Loucy (cell line): Measurements from ENCODE around the gene NAV2.

Source experiments
- H2AFZ ChIP-seq: fragments of 200-600 bp; sonication (generic); 2 replicates; pipeline ENCODE4 v1.6.0; 2016; ENCODE audit warnings: antibody characterized with exemption, mild to moderate bottlenecking, low read length, moderate library complexity
- H3F3A ChIP-seq: fragments of 200-600 bp; 2 replicates; pipeline ENCODE4 v1.6.0; 2016; ENCODE audit warnings: antibody characterized with exemption, low read depth, mild to moderate bottlenecking
- H3K27me3 ChIP-seq: fragments of 200-600 bp; sonication (generic); 2 replicates; pipeline ENCODE4 v1.6.1; 2014; ENCODE audit warnings: low read length, mild to moderate bottlenecking; ENCODE audit not compliant: insufficient read depth, poor library complexity, severe bottlenecking
- H3K36me3 ChIP-seq: fragments of 200-600 bp; sonication (generic); 2 replicates; pipeline ENCODE4 v1.6.1; 2016; ENCODE audit warnings: low read length; ENCODE audit not compliant: insufficient read depth
- H3K4me1 ChIP-seq: fragments of 200-600 bp; sonication (generic); 2 replicates; pipeline ENCODE4 v1.5.1; 2014; ENCODE audit warnings: low read length, mild to moderate bottlenecking; ENCODE audit not compliant: insufficient read depth, poor library complexity, severe bottlenecking
- H3K4me2 ChIP-seq: fragments of 200-600 bp; sonication (generic); 2 replicates; pipeline ENCODE4 v1.6.0; 2014; ENCODE audit warnings: antibody characterized with exemption, low read length, low read depth, mild to moderate bottlenecking; ENCODE audit not compliant: poor library complexity, severe bottlenecking
- H3K4me3 ChIP-seq: fragments of 200-600 bp; sonication (generic); 2 replicates; pipeline ENCODE4 v1.5.1; 2014; ENCODE audit warnings: low read length, mild to moderate bottlenecking, mixed read lengths; ENCODE audit not compliant: poor library complexity, severe bottlenecking
- H3K79me2 ChIP-seq: fragments of 200-600 bp; sonication (generic); 2 replicates; pipeline ENCODE4 v1.6.1; 2014; ENCODE audit warnings: low read length; ENCODE audit not compliant: insufficient read depth
- H3K9ac ChIP-seq: fragments of 200-600 bp; sonication (generic); 2 replicates; pipeline ENCODE4 v1.6.0; 2014; ENCODE audit warnings: mild to moderate bottlenecking, low read depth, low read length, moderate library complexity; ENCODE audit not compliant: poor library complexity, severe bottlenecking
- H3K9me2 ChIP-seq: fragments of 200-600 bp; sonication (generic); replicated peaks from 2 replicates; pipeline ENCODE4 v1.6.1; 2016; ENCODE audit warnings: low read depth, low read length, mixed read lengths
- H3K9me3 ChIP-seq: fragments of 200-600 bp; sonication (generic); 2 replicates; pipeline ENCODE4 v1.6.1; 2014; ENCODE audit warnings: mild to moderate bottlenecking, antibody characterized with exemption, low read length, low read depth; ENCODE audit not compliant: insufficient read depth
- H4K20me1 ChIP-seq: fragments of 200-600 bp; sonication (generic); 2 replicates; pipeline ENCODE4 v1.6.0; 2014; ENCODE audit warnings: antibody characterized with exemption, low read length, mild to moderate bottlenecking; ENCODE audit not compliant: insufficient read depth, poor library complexity, severe bottlenecking
- EZH2phosphoT487 ChIP-seq: fragments of 200-600 bp; IDR thresholded peaks from 2 replicates; pipeline ENCODE4 v1.6.1; 2018; ENCODE audit warnings: antibody characterized with exemption, mild to moderate bottlenecking, moderate library complexity, borderline replicate concordance
- TF ChIP-seq, protein P1 (sequence below): fragments of 200-600 bp; sonication (generic); conservative IDR thresholded peaks from 2 replicates; pipeline ENCODE4 v1.5.1; 2014; ENCODE audit warnings: mild to moderate bottlenecking, antibody characterized with exemption, low read length

The NAV2 gene

DNA sequence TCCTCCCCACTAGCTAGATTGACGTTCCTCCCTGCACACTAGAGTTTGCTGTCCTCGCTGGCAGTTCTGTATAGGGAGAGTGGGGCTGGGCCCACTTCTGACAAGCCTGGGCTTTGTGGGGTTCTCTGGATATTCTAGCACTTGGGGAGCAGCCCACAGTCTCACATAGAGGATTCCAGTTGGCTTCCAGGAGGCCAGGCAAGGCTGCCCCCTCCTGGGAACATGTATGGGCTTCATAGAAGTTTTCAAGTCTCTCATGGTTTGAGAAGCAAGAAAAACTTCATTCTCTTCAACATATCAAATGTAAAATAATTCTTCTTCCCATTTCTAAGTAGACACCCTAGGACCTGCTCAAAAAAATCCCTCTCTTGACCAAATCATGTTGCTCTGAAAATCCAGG lies 87.5 kb downstream of the NAV2 start:
- no peak overlapping the region for H2AFZ ChIP-seq
- no peak overlapping the region for H3K4me2 ChIP-seq
- H3K4me1 ChIP-seq, result no peaks in the 10 kb centered on the region
- no peaks in the 10 kb centered on the region for H3K79me2 ChIP-seq
- H3K9me2 ChIP-seq, result no peaks in the 10 kb centered on the region
- no peaks in the 10 kb centered on the region for H3K27me3 ChIP-seq
- H3K36me3 ChIP-seq, result no peaks in the 10 kb centered on the region
- no peak overlapping the region for H3K4me3 ChIP-seq
- no peaks in the 10 kb centered on the region for H4K20me1 ChIP-seq
- no peak overlapping the region for H3K9ac ChIP-seq
- no peaks in the 10 kb centered on the region for H3F3A ChIP-seq
- TF ChIP-seq, protein P1, sequence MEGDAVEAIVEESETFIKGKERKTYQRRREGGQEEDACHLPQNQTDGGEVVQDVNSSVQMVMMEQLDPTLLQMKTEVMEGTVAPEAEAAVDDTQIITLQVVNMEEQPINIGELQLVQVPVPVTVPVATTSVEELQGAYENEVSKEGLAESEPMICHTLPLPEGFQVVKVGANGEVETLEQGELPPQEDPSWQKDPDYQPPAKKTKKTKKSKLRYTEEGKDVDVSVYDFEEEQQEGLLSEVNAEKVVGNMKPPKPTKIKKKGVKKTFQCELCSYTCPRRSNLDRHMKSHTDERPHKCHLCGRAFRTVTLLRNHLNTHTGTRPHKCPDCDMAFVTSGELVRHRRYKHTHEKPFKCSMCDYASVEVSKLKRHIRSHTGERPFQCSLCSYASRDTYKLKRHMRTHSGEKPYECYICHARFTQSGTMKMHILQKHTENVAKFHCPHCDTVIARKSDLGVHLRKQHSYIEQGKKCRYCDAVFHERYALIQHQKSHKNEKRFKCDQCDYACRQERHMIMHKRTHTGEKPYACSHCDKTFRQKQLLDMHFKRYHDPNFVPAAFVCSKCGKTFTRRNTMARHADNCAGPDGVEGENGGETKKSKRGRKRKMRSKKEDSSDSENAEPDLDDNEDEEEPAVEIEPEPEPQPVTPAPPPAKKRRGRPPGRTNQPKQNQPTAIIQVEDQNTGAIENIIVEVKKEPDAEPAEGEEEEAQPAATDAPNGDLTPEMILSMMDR, result peak; percentile 46
- TF ChIP-seq EZH2phosphoT487, result no peak
- no peaks in the 10 kb centered on the region for H3K9me3 ChIP-seq

DNA sequence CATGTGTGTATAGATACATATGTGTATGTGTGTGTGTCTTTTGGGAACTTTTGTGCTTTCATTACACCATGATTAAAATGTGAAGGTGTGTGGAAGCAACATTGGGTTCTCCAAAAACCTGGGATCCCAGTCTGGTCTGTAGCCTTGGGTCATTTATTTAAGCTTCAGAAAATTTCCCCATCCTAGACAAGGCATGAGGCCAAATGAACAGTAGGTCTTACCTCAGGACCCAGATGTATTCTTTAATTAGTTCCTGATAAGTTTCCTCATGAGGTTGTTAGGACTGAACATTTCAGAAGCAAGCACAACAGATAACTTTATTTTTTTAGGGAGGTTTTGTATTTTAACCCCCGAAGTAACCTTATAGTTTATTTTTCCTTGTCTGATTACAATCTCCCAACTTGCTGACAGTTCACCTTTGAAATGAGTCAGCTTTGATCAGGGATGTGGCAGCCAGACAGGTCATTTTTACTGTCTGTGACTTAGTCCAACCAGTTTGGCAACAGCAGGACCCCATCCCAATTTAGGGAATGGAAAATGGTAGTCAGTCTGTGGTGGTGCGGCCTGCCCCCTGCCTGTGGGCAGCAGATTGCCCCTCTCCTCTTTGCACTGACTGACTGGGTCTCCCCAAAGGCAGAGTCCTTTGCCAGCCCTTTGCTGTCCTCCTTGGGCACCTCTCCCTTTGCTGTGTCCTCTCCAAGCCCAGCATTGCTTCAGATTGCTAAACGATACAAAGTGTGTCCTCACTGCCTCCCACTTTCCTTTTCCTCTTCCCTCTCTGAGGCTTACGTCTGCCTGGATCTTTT lies 88.3 kb downstream of the NAV2 start:
- no peak overlapping the region for H2AFZ ChIP-seq
- no peaks in the 10 kb centered on the region for H3K79me2 ChIP-seq
- no peaks in the 10 kb centered on the region for H3F3A ChIP-seq
- no peaks in the 10 kb centered on the region for H3K9me3 ChIP-seq
- no peaks in the 10 kb centered on the region for H3K27me3 ChIP-seq
- H3K4me1 ChIP-seq, result no peaks in the 10 kb centered on the region
- TF ChIP-seq, protein P1, result no peak
- no peak for TF ChIP-seq EZH2phosphoT487
- no peaks in the 10 kb centered on the region for H3K9me2 ChIP-seq
- no peak overlapping the region for H3K4me3 ChIP-seq
- no peak overlapping the region for H3K4me2 ChIP-seq
- H3K9ac ChIP-seq, result no peak overlapping the region
- H3K36me3 ChIP-seq, result no peaks in the 10 kb centered on the region
- H4K20me1 ChIP-seq, result no peaks in the 10 kb centered on the region

DNA sequence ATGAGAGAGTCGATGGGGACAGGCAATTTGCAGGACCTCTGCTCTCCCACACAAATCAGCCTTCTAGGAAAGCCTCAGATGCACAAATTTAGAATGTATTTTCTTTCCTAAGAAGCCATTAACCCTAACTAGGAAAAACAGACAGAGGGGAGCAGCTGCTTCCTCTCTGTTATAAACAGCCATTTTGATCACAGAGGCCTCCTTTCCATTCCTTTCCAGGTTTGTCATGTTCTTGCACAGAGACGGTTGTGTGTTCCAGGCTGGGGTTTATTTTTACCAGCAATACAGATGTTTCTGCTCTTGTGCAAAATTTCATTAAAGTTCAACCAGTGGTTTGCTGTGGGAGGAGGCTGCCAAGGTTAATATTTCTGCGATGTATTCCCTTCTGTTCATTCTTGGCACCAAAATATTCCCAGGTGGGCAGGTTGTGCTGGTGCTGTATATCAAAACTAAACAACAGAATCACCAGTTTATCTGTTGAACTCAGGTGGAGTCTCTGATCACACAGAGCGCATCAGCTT lies 90.2 kb downstream of the NAV2 start:
- H3K4me1 ChIP-seq, result no peaks in the 10 kb centered on the region
- TF ChIP-seq EZH2phosphoT487, result no peak
- TF ChIP-seq, protein P1, result no peak
- H3K4me2 ChIP-seq, result no peak overlapping the region
- no peaks in the 10 kb centered on the region for H3K36me3 ChIP-seq
- no peaks in the 10 kb centered on the region for H3K27me3 ChIP-seq
- H2AFZ ChIP-seq, result no peak overlapping the region
- H3F3A ChIP-seq, result no peaks in the 10 kb centered on the region
- H3K79me2 ChIP-seq, result no peaks in the 10 kb centered on the region
- H3K9ac ChIP-seq, result no peak overlapping the region
- H4K20me1 ChIP-seq, result no peaks in the 10 kb centered on the region
- H3K4me3 ChIP-seq, result no peak overlapping the region
- no peaks in the 10 kb centered on the region for H3K9me3 ChIP-seq
- H3K9me2 ChIP-seq, result no peaks in the 10 kb centered on the region
